Measurements from ENCODE around the gene USH2A.

USH2A gene

DNA sequence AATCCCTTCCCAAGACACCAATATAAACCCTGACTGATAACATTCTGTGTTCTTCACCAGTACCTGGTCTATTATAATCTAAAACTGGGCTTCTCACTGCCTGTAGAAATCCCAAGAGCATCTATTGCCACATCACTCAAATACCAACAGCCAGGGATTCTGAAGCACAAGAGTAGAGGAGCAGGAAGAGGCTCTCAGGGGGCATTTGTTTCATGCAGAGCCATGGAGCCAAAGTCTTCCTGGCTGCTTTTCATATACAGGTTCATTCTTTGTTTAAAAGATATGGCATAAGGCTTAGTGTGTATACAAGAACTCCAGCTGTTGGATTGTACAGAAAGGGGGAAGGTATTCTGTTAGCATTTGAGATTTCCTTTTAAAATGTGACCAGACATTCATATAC lies 38.2 kb upstream of the USH2A start:
- no peaks in the 10 kb centered on the region for H3K27me3 ChIP-seq (replicated peaks; ENCODE audit: control insufficient read depth, insufficient read depth, low read length)
- no peaks in the 10 kb centered on the region for H3K36me3 ChIP-seq (ENCODE audit: control insufficient read depth, insufficient read depth, low read length)
- DNase-seq (ENCODE audit: extremely low read depth, insufficient read length), result no peak
- TF ChIP-seq, protein P1, sequence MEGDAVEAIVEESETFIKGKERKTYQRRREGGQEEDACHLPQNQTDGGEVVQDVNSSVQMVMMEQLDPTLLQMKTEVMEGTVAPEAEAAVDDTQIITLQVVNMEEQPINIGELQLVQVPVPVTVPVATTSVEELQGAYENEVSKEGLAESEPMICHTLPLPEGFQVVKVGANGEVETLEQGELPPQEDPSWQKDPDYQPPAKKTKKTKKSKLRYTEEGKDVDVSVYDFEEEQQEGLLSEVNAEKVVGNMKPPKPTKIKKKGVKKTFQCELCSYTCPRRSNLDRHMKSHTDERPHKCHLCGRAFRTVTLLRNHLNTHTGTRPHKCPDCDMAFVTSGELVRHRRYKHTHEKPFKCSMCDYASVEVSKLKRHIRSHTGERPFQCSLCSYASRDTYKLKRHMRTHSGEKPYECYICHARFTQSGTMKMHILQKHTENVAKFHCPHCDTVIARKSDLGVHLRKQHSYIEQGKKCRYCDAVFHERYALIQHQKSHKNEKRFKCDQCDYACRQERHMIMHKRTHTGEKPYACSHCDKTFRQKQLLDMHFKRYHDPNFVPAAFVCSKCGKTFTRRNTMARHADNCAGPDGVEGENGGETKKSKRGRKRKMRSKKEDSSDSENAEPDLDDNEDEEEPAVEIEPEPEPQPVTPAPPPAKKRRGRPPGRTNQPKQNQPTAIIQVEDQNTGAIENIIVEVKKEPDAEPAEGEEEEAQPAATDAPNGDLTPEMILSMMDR (IDR thresholded peaks at IDR 0.05; ENCODE audit: insufficient read depth, low read length, poor library complexity, severe bottlenecking), result no peak
- H3K4me3 ChIP-seq (replicated peaks; ENCODE audit: low read depth, low read length), result no peak overlapping the region

DNA sequence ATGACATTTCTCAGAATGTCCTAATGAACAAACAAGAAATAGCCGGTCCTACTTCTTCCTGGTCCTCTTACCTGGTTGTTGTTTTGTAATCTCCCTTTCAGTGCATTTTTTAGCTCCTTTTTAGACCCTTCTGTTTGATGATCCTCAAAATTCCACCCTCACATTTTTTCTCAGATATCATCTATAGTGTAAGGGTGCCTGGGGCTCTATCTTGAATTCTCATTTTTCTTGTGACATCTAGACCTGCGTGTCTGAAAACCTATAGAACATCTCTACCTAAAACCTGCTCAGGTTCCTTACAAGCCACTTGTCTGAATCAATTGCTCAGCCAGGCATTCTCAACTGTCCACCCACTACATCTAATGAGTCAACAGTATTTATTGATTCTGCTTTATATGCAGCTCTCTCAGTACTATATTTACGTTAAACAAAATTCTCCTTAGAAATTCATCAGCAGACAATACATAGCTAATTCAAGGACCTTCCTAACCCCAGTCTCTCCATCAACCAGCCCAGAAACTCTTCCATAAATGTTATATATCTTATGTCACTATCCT lies 36.5 kb upstream of the USH2A start:
- H3K27me3 ChIP-seq (replicated peaks; ENCODE audit: control insufficient read depth, insufficient read depth, low read length), result no peaks in the 10 kb centered on the region
- H3K4me3 ChIP-seq (replicated peaks; ENCODE audit: low read depth, low read length), result no peak overlapping the region
- DNase-seq (ENCODE audit: extremely low read depth, insufficient read length), result no peak
- no peaks in the 10 kb centered on the region for H3K36me3 ChIP-seq (ENCODE audit: control insufficient read depth, insufficient read depth, low read length)
- TF ChIP-seq, protein P1 (IDR thresholded peaks at IDR 0.05; ENCODE audit: insufficient read depth, low read length, poor library complexity, severe bottlenecking), result no peak

DNA sequence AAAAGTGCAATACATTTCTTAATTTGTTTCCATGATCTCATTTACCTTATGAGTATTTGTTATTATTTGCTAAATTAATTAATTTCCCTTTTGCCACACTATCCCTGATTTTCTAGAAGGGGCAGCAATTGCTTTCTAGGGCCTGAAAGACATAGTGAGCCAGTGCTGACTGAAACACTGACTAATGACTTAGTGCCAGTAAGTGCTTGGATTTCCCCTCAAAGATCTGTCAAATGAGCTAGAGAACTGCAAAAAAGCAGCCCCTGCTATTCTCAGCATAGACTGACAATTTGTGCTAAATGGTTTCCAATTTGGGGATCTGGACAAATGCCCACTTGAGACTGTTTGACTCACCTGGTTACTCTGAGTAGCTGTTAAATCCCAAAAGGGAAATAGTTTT lies 35.6 kb upstream of the USH2A start:
- Histone ChIP-seq H3K27me3 (replicated peaks; ENCODE audit: control insufficient read depth, insufficient read depth, low read length) (no peaks in the 10 kb centered on the region), H3K36me3 (ENCODE audit: control insufficient read depth, insufficient read depth, low read length) (no peaks in the 10 kb centered on the region), H3K4me3 (replicated peaks; ENCODE audit: low read depth, low read length) (no peak overlapping the region)
- no peak for DNase-seq (ENCODE audit: extremely low read depth, insufficient read length)
- TF ChIP-seq, protein P1 (IDR thresholded peaks at IDR 0.05; ENCODE audit: insufficient read depth, low read length, poor library complexity, severe bottlenecking), result no peak

DNA sequence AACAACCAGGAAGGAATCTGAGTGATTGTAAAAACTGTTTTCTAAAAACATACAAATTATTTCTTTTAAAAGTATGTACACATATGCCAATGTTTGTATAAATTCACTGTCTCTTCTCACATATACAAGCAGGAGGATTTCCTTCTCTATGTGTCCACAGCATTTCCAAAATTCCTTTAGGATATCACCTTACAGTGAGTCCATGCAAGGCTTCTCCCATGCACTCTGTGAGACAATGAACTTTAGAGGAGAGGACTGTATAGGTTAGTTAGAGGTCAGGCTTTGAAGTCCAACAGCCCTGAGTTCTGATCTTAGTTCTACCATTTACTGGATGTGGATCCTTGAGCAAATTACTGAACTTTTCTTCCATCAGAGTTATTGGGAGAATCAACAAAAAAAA lies 34.1 kb upstream of the USH2A start:
- H3K27me3 ChIP-seq (replicated peaks; ENCODE audit: control insufficient read depth, insufficient read depth, low read length), result no peaks in the 10 kb centered on the region; the same call in 1 of the 2 replicates
- no peak overlapping the region for H3K4me3 ChIP-seq (replicated peaks; ENCODE audit: low read depth, low read length)
- TF ChIP-seq, protein P1 (IDR thresholded peaks at IDR 0.05; ENCODE audit: insufficient read depth, low read length, poor library complexity, severe bottlenecking), result no peak
- no peak for DNase-seq (ENCODE audit: extremely low read depth, insufficient read length)
- H3K36me3 ChIP-seq (ENCODE audit: control insufficient read depth, insufficient read depth, low read length), result no peaks in the 10 kb centered on the region

DNA sequence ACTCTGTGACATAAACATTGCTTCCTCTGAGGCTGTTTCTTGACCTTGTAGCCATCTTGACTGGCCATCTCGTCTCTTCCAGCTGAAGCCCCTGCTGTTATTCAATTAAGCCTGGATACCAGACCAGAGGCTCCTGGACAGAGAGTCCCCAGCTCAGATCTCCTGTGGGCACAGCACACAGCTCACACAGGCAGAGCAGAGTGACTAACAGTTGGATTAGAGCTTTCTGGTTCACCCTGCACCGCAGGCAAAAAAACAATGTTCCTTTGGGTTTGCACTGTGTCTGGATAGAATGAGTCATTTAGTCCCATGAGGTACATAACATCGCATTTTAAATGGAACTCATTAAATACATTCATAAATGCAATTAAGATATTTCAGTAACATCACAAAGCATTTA lies 33.4 kb upstream of the USH2A start:
- Histone ChIP-seq H3K27me3 (replicated peaks; ENCODE audit: control insufficient read depth, insufficient read depth, low read length) (no peaks in the 10 kb centered on the region; the same call in 1 of the 2 replicates), H3K36me3 (ENCODE audit: control insufficient read depth, insufficient read depth, low read length) (no peaks in the 10 kb centered on the region), H3K4me3 (replicated peaks; ENCODE audit: low read depth, low read length) (no peak overlapping the region)
- TF ChIP-seq, protein P1 (IDR thresholded peaks at IDR 0.05; ENCODE audit: insufficient read depth, low read length, poor library complexity, severe bottlenecking), result no peak
- no peak for DNase-seq (ENCODE audit: extremely low read depth, insufficient read length)

DNA sequence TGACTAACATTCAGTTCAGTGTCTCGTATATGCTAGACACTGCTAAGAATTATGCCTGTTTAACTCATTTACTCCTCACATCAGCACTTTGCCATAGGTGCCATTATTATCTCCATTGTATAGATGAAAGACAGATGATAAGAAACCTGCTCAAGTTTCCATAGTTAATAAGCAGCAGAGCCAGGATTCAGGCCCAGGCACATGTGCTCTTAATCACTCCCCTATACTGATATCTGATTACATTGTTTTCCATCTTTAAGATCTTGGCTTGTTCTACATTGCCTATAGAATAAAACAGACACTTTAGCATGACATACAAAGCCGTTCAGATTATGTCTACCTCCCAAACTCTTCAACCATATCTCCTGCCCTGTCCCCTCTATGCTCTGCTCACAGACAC lies 30.5 kb upstream of the USH2A start:
- no peak for DNase-seq (ENCODE audit: extremely low read depth, insufficient read length)
- H3K4me3 ChIP-seq (replicated peaks; ENCODE audit: low read depth, low read length), result no peak overlapping the region
- TF ChIP-seq, protein P1 (IDR thresholded peaks at IDR 0.05; ENCODE audit: insufficient read depth, low read length, poor library complexity, severe bottlenecking), result no peak
- H3K36me3 ChIP-seq (ENCODE audit: control insufficient read depth, insufficient read depth, low read length), result no peaks in the 10 kb centered on the region
- H3K27me3 ChIP-seq (replicated peaks; ENCODE audit: control insufficient read depth, insufficient read depth, low read length), result no peaks in the 10 kb centered on the region; the same call in 1 of the 2 replicates
